Activated naive CD8-positive, alpha-beta T cell treated with anti-CD3 and anti-CD28 coated beads, Interleukin-2, amount 10 ng/mL, durations not matched to agents 7 days and 5 days (primary cell): ENCODE data around the gene EPB41L4B. TPM values are rescaled to one million over a fixed set of nuclear protein-coding genes. Genes with fewer than 3 reads are reported as not detected.

Experiments used
- ATAC-seq: fragments of 150-1000 bp; cut with Tn5 transposase; one replicate; pipeline ENCODE4 v1.10.0; 2021; ENCODE audit warnings: low read depth, moderate library complexity
- POLR2A ChIA-PET: fragments of 350-600 bp; sonication (Branson Sonifier 250); formaldehyde crosslinking; loops from one replicate; lab custom pipeline; 2021; ENCODE audit warnings: antibody characterized with exemption; lab: Charles Lee
- DNase-seq: peaks from one replicate; pipeline ENCODE4 v3.0.0; 2021
- H3K27ac Mint-ChIP-seq: one replicate; pipeline ENCODE4 v1.8.0; 2022; ENCODE audit warnings: mild to moderate bottlenecking, mixed read lengths
- H3K27me3 Mint-ChIP-seq: one replicate; pipeline ENCODE4 v1.8.0; 2022; ENCODE audit warnings: mild to moderate bottlenecking, moderate library complexity, mixed read lengths
- H3K36me3 Mint-ChIP-seq: one replicate; pipeline ENCODE4 v1.8.0; 2021; ENCODE audit warnings: mild to moderate bottlenecking, mixed read lengths
- H3K4me1 Mint-ChIP-seq: one replicate; pipeline ENCODE4 v1.8.0; 2021; ENCODE audit warnings: mixed read lengths
- H3K4me3 Mint-ChIP-seq: one replicate; pipeline ENCODE4 v1.8.0; 2022; ENCODE audit warnings: mild to moderate bottlenecking, moderate library complexity, mixed read lengths
- H3K9me3 Mint-ChIP-seq: one replicate; pipeline ENCODE4 v1.8.0; 2021; ENCODE audit warnings: mixed read lengths
- total RNA-seq, 2 experiments: library from RNA; stranded (reverse); gene quantifications; one replicate each; pipeline ENCODE4 v1.2.3, GENCODE V29; 2021

The EPB41L4B gene
- total RNA-seq, 2 experiments from 2014 or later, result not detected

DNA sequence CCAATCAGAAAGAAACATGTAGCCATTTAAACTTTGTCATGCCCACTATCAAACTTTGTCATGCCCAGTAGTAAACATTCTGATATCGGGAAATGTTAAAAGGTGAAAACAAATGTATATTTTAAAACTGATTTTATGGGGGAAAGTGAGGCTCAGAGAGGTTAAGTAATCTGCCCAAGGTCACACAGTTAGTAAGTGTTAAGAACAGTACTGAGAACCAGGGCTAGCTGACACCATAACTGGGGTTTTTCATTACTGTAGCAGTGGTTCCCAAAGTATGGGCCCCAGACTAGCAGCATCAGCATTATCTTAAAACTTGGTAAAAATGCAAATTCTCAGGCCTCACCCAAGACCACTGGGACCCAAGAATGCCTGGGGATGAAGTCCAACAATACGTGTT lies 143.9 kb downstream of the EPB41L4B start:
- H3K4me1 Mint-ChIP-seq, result peaks cover 27% of the 10 kb centered on the region
- no peak overlapping the region for H3K4me3 Mint-ChIP-seq
- ATAC-seq (no peak), DNase-seq (no peak)
- H3K27me3 Mint-ChIP-seq, result peaks cover 30% of the 10 kb centered on the region
- no peaks in the 10 kb centered on the region for H3K9me3 Mint-ChIP-seq
- peaks cover 5% of the 10 kb centered on the region for H3K36me3 Mint-ChIP-seq
- no peak overlapping the region for H3K27ac Mint-ChIP-seq
- POLR2A ChIA-PET, result no interaction called here

DNA sequence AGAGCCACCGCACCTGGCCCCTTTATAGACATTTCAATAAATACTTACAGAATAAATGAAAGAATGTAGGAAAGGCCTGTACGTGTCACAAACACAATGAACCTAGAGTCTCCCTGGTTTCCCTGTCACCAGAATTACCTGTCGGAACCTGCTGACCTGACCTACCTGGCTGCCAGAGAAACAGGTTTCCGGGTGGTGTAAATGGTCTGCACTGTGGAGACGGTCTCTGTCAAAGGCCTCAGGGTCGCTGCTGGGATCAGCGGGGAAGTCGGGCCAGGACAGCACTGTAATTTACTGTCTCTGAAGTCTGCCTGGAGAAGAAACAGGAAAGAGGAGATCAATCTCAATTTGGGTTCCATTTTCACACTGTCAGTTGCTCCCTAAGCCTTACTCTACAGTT lies 144.5 kb downstream of the EPB41L4B start:
- DNase-seq, result no peak
- H3K9me3 Mint-ChIP-seq, result no peaks in the 10 kb centered on the region
- no peak for ATAC-seq
- peaks cover 5% of the 10 kb centered on the region for H3K36me3 Mint-ChIP-seq
- H3K27ac Mint-ChIP-seq, result no peak overlapping the region
- H3K4me1 Mint-ChIP-seq, result peaks cover 27% of the 10 kb centered on the region
- POLR2A ChIA-PET, result no interaction called here
- H3K4me3 Mint-ChIP-seq, result no peak overlapping the region
- peaks cover 32% of the 10 kb centered on the region for H3K27me3 Mint-ChIP-seq

DNA sequence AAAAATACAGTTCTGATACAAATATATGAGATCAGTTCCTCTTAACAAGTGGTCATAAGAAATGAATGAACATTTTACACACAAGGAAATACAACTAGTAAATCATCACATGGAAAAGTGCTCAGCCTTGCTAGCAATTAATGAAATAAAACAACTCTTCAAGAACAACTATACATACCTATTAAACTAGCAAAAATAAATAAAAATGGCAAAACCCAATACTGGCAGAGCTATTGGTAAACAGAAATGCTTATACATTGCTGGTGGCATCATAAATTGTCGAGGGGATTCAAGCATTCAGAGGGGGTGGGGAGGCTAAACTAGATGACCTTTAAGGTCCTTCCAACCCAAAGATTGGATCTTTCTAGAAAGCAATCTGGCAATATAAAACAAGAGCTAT lies 147.9 kb downstream of the EPB41L4B start:
- Mint-ChIP-seq H3K27me3 (peaks cover 33% of the 10 kb centered on the region), H3K9me3 (no peaks in the 10 kb centered on the region), H3K4me1 (peaks cover 6% of the 10 kb centered on the region), H3K36me3 (no peaks in the 10 kb centered on the region), H3K27ac (no peak overlapping the region), H3K4me3 (no peak overlapping the region)
- POLR2A ChIA-PET, result no interaction called here
- DNase-seq (no peak), ATAC-seq (no peak)

GRCh38 chr9:109171926-109172325 lies 148.9 kb downstream of the EPB41L4B start:
- Mint-ChIP-seq H3K4me3 (no peak overlapping the region), H3K9me3 (no peaks in the 10 kb centered on the region), H3K36me3 (no peaks in the 10 kb centered on the region), H3K27ac (no peak overlapping the region), H3K27me3 (peaks cover 38% of the 10 kb centered on the region), H3K4me1 (peaks cover 8% of the 10 kb centered on the region)
- POLR2A ChIA-PET, result interaction anchor here (0.7 kb wide), 1 partner anchor 9 kb away, joined by 3 read pairs; no protein-coding TSS in a partner anchor
- ATAC-seq (no peak), DNase-seq (no peak)

- H3K4me1 Mint-ChIP-seq, result peaks cover 12% of the 10 kb centered on the region
- ATAC-seq (no peak), DNase-seq (no peak)
- no peaks in the 10 kb centered on the region for H3K36me3 Mint-ChIP-seq
- POLR2A ChIA-PET, result no interaction called here
- H3K9me3 Mint-ChIP-seq, result no peaks in the 10 kb centered on the region
- H3K27ac Mint-ChIP-seq, result no peak overlapping the region
- no peak overlapping the region for H3K4me3 Mint-ChIP-seq
- H3K27me3 Mint-ChIP-seq, result peaks cover 53% of the 10 kb centered on the region
Measured at GRCh38 chr9:109168170-109168569, 152.7 kb downstream of the EPB41L4B start.

GRCh38 chr9:109167716-109168115 lies 153.1 kb downstream of the EPB41L4B start:
- H3K27ac Mint-ChIP-seq, result no peak overlapping the region
- DNase-seq, result no peak
- POLR2A ChIA-PET, result no interaction called here
- no peaks in the 10 kb centered on the region for H3K36me3 Mint-ChIP-seq
- no peaks in the 10 kb centered on the region for H3K9me3 Mint-ChIP-seq
- H3K4me3 Mint-ChIP-seq, result no peak overlapping the region
- peaks cover 12% of the 10 kb centered on the region for H3K4me1 Mint-ChIP-seq
- ATAC-seq, result no peak
- peaks cover 51% of the 10 kb centered on the region for H3K27me3 Mint-ChIP-seq

DNA sequence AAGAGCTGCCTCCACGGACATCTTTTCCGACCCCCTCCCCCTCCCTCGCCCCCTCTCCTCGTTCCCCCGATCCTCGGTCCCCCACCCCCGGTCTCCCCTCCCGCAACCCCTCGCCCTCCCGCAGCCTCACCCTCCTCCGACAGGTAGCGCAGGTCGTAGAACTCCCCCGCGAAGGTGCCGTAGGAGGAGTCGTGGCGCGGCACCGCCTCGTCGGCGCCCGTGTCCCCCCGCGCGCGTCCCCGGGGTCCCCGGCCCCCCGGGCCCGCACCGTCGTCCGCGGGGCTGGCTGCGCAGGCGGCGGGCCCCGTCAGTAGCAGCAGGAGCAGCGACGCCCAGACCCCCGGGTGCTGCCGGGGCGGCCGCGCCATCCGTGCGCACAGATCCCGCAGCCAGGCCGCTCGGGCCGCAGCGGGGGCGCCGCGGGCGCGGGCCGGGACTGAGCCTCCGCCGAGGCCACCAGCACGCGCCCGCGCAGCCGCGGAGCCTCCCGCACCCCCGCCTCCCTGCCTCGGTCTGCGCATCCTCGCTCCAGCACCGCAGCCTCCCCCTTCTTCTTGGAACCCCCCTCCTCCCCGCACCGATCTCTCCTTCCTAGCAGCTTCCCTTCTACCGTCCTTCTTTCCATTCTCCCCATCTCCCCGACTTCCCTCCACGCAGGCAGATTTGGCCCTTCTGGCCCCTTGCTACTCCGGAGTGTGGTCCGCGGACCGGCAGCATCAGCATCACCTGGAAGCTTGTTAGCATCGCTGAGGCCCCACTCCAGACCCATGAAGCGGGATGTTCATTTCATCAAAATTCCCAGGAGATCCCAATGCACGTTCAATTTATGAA lies 153.9 kb downstream of the EPB41L4B start, which contains the start of gene FRRS1L:
Gene FRRS1L (minus strand): TSS at position 479 of the 831 bp plus-strand sequence. CDS start 111 bp downstream, at position 368.
- POLR2A ChIA-PET, result no interaction called here
- peak within 1 kb of the TSS; percentile 61 for H3K4me3 Mint-ChIP-seq
- DNase-seq, result no peak

DNA sequence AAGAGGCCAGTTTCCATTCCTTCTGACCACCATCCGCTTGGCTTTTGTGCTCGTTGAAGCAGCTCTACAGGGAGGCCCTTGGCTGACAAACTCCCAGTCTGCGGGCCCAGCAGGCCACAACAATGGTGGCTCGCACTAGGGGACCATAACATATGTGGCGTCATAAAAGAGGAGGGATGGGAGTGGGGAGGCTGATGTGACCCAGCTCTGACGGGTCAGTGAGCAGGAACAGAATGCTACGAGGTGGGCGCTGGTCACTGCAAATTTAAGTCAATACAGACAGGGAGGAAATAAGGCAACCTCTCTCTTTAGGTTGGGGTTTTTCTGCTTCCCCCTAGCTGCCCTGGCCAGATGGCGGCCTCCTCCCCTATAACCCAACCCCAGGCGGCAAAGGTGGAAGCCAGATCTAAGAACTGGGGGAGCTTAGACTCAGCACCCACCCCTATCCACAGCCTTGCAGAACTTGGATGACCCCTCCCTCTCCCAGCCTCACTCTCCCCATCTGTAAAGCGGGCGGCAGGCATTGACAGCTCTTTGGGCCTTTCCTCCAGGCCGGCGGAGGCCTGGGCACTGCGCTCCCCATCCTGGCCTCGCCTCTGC lies 154.6 kb downstream of the EPB41L4B start:
- H3K4me1 Mint-ChIP-seq, result peaks cover 6% of the 10 kb centered on the region
- peaks cover 48% of the 10 kb centered on the region for H3K27me3 Mint-ChIP-seq
- H3K36me3 Mint-ChIP-seq, result no peaks in the 10 kb centered on the region
- POLR2A ChIA-PET, result interaction anchor here (0.6 kb wide), 1 partner anchor 588 kb away, joined by 3 read pairs; no protein-coding TSS in a partner anchor
- no peaks in the 10 kb centered on the region for H3K9me3 Mint-ChIP-seq
- peak overlapping the region; percentile 12 for H3K4me3 Mint-ChIP-seq
- ATAC-seq, result no peak
- no peak for DNase-seq
- H3K27ac Mint-ChIP-seq, result no peak overlapping the region

More for the DNA sequence above, 153.9 kb downstream of the EPB41L4B start, which contains the start of gene FRRS1L:
- H3K27me3 Mint-ChIP-seq, result peaks cover 47% of the 10 kb centered on the region
- peaks cover 10% of the 10 kb centered on the region for H3K4me1 Mint-ChIP-seq
- no peaks in the 10 kb centered on the region for H3K9me3 Mint-ChIP-seq
- no peak within 1 kb of the TSS for H3K27ac Mint-ChIP-seq
- ATAC-seq, result no peak
- no peaks in the 10 kb centered on the region for H3K36me3 Mint-ChIP-seq

DNA sequence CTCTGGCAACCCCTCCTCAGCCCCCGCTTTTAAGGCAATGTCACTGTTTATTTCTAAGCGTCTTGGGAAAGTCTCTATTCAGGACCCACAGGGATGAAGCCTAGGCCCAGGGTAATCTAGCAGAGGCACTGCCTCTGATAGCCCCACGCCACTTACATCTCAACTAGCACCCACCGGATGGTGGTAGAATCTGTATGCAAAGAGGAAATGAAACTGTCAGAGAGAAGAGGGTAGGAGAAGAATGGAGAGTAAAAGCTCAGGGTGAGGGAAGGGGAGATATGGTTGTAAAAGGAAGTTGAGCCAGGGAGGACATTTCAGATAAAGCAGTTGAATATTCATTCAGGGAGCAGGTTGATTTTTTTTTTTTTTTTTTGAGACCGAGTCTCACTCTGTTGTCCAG lies 156.8 kb downstream of the EPB41L4B start:
- no peaks in the 10 kb centered on the region for H3K9me3 Mint-ChIP-seq
- no peaks in the 10 kb centered on the region for H3K36me3 Mint-ChIP-seq
- peak overlapping the region; percentile 22 for H3K27ac Mint-ChIP-seq
- peaks cover 61% of the 10 kb centered on the region for H3K27me3 Mint-ChIP-seq
- peaks cover 6% of the 10 kb centered on the region for H3K4me1 Mint-ChIP-seq
- no peak overlapping the region for H3K4me3 Mint-ChIP-seq
- DNase-seq, result no peak
- POLR2A ChIA-PET, result no interaction called here
- ATAC-seq, result peak; percentile 47

DNA sequence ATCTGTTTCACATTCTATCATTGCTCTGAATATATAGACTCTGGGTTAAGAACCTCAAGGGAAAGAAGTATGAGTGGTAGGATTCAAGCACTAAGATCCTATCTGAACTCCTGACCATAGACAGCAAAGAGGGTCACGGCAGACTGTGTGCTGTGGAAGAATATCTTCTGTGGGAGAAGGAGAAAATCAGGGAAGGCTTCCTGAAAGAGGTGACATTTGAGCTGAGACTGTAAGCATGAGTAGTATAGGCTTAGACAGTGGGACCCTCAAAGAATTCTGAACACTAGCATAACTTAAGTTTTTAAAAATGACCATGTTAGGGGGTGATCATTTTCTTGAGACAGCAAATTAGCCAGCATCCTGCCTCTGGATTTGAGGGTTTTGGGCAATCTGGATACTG lies 157.7 kb downstream of the EPB41L4B start:
- no peak for DNase-seq
- POLR2A ChIA-PET, result no interaction called here
- H3K27me3 Mint-ChIP-seq, result peaks cover 56% of the 10 kb centered on the region
- H3K4me3 Mint-ChIP-seq, result no peak overlapping the region
- no peak overlapping the region for H3K27ac Mint-ChIP-seq
- ATAC-seq, result no peak
- H3K9me3 Mint-ChIP-seq, result no peaks in the 10 kb centered on the region
- H3K4me1 Mint-ChIP-seq, result peaks cover 6% of the 10 kb centered on the region
- H3K36me3 Mint-ChIP-seq, result no peaks in the 10 kb centered on the region

GRCh38 chr9:109162677-109163076 lies 158.2 kb downstream of the EPB41L4B start:
- no peak for DNase-seq
- Mint-ChIP-seq H3K4me3 (no peak overlapping the region), H3K27ac (no peak overlapping the region), H3K4me1 (peaks cover 6% of the 10 kb centered on the region), H3K9me3 (no peaks in the 10 kb centered on the region), H3K27me3 (peaks cover 53% of the 10 kb centered on the region), H3K36me3 (no peaks in the 10 kb centered on the region)
- no peak for ATAC-seq
- POLR2A ChIA-PET, result no interaction called here

DNA sequence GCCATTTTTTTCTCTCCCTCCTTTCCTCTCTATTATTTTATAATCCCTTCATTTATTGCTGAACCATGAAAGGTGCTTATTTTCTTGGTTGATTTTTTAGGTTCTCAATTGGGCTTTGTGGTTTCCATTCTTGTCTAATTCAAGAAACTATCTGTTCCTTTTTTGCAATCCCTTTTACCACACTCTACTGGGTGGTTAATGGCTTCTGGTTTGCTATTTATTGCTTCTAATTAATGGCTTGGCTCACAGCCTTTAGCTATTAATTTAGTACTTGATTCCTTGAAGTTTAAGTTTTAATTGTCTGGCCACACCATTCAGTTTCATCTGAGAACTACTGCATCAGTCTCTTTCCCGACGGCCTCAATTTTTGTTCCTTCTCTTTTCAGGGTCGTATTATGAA lies 159.4 kb downstream of the EPB41L4B start:
- ATAC-seq (no peak), DNase-seq (no peak)
- no peak overlapping the region for H3K4me3 Mint-ChIP-seq
- no peak overlapping the region for H3K27ac Mint-ChIP-seq
- POLR2A ChIA-PET, result no interaction called here
- H3K4me1 Mint-ChIP-seq, result peaks cover 4% of the 10 kb centered on the region
- peaks cover 52% of the 10 kb centered on the region for H3K27me3 Mint-ChIP-seq
- no peaks in the 10 kb centered on the region for H3K36me3 Mint-ChIP-seq
- H3K9me3 Mint-ChIP-seq, result no peaks in the 10 kb centered on the region

DNA sequence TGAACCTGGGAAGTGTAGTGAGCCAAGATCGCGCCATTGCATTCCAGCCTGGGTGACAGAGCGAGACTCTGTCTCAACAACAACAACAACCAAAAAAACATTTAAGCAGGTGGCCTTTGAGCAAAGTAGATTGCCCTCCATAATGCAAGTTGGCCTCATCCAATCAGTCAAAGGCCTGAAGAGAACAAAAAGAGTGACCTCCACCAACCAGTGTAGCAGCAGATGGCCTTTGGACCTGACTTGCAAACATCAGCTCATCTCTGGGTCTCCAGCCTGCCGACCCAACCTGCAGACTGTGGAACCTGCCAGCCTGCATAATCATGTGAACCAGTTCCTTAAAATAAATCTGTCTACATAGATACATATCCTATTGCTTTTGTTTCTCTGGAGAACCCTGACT lies 161.3 kb downstream of the EPB41L4B start:
- DNase-seq (no peak), ATAC-seq (no peak)
- H3K4me3 Mint-ChIP-seq, result no peak overlapping the region
- peaks cover under 1% of the 10 kb centered on the region for H3K9me3 Mint-ChIP-seq
- peaks cover 38% of the 10 kb centered on the region for H3K27me3 Mint-ChIP-seq
- POLR2A ChIA-PET, result no interaction called here
- no peaks in the 10 kb centered on the region for H3K36me3 Mint-ChIP-seq
- peaks cover 4% of the 10 kb centered on the region for H3K4me1 Mint-ChIP-seq
- no peak overlapping the region for H3K27ac Mint-ChIP-seq

- no peak overlapping the region for H3K4me3 Mint-ChIP-seq
- ATAC-seq, result no peak
- no peaks in the 10 kb centered on the region for H3K36me3 Mint-ChIP-seq
- DNase-seq, result no peak
- peaks cover 5% of the 10 kb centered on the region for H3K9me3 Mint-ChIP-seq
- H3K27ac Mint-ChIP-seq, result no peak overlapping the region
- H3K4me1 Mint-ChIP-seq, result no peaks in the 10 kb centered on the region
- POLR2A ChIA-PET, result no interaction called here
- peaks cover 34% of the 10 kb centered on the region for H3K27me3 Mint-ChIP-seq
Measured at GRCh38 chr9:109158651-109159050, 162.2 kb downstream of the EPB41L4B start.
